ENCODE measurements around the gene FAM184A.

FAM184A gene

GRCh38 chr6:118992186-118992795 lies 86.2 kb downstream of the FAM184A start:
- no peak for DNase-seq (ENCODE audit: low spot score)
- TF ChIP-seq, protein P1, sequence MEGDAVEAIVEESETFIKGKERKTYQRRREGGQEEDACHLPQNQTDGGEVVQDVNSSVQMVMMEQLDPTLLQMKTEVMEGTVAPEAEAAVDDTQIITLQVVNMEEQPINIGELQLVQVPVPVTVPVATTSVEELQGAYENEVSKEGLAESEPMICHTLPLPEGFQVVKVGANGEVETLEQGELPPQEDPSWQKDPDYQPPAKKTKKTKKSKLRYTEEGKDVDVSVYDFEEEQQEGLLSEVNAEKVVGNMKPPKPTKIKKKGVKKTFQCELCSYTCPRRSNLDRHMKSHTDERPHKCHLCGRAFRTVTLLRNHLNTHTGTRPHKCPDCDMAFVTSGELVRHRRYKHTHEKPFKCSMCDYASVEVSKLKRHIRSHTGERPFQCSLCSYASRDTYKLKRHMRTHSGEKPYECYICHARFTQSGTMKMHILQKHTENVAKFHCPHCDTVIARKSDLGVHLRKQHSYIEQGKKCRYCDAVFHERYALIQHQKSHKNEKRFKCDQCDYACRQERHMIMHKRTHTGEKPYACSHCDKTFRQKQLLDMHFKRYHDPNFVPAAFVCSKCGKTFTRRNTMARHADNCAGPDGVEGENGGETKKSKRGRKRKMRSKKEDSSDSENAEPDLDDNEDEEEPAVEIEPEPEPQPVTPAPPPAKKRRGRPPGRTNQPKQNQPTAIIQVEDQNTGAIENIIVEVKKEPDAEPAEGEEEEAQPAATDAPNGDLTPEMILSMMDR (IDR thresholded peaks at IDR 0.05; ENCODE audit: borderline replicate concordance, control extremely low read depth, extremely low read depth, insufficient read depth, missing control alignments) = no peak
- in situ Hi-C loops (cut with MboI; ENCODE audit: low sequenced_read_pairs, unreplicated experiment) = no loop called here

GRCh38 chr6:118986312-118986711 lies 92.2 kb downstream of the FAM184A start:
- TF ChIP-seq, protein P1 (IDR thresholded peaks at IDR 0.05; ENCODE audit: borderline replicate concordance, control extremely low read depth, extremely low read depth, insufficient read depth, missing control alignments) = no peak
- DNase-seq (ENCODE audit: low spot score) = no peak
- in situ Hi-C loops (cut with MboI; ENCODE audit: low sequenced_read_pairs, unreplicated experiment) = no loop called here

- no peak for DNase-seq (ENCODE audit: low spot score)
Observed at GRCh38 chr6:118985123-118985830, 93.2 kb downstream of the FAM184A start.

DNA sequence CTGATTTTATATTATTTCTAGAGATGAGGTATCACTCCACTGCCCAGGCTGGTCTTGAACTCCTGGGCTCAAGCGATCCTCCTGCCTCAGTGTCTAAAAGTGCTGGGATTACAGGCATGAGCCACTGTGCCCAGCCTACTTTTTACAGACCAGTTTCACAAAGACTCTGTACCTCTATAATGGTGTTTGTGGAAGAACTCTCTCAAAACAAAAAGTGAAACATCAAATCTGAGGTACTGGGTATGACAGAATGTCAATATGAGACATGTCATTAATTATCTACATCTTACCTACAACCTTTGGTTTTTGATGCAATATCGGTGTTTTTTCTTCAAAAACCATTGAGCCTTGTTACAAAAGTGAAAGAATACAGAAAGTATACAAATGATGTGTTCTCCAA lies 94.1 kb downstream of the FAM184A start:
- TF ChIP-seq, protein P1 (IDR thresholded peaks at IDR 0.05; ENCODE audit: borderline replicate concordance, control extremely low read depth, extremely low read depth, insufficient read depth, missing control alignments) = no peak
- in situ Hi-C loops (cut with MboI; ENCODE audit: low sequenced_read_pairs, unreplicated experiment) = no loop called here
- no peak for DNase-seq (ENCODE audit: low spot score)

More at GRCh38 chr6:118985123-118985830, 93.2 kb downstream of the FAM184A start:
- in situ Hi-C loops (cut with MboI; ENCODE audit: low sequenced_read_pairs, unreplicated experiment) = no loop called here
- TF ChIP-seq, protein P1 (IDR thresholded peaks at IDR 0.05; ENCODE audit: borderline replicate concordance, control extremely low read depth, extremely low read depth, insufficient read depth, missing control alignments) = no peak

- DNase-seq (ENCODE audit: low spot score) = no peak
- TF ChIP-seq, protein P1 (IDR thresholded peaks at IDR 0.05; ENCODE audit: borderline replicate concordance, control extremely low read depth, extremely low read depth, insufficient read depth, missing control alignments) = no peak
- in situ Hi-C loops (cut with MboI; ENCODE audit: low sequenced_read_pairs, unreplicated experiment) = no loop called here
Observed at GRCh38 chr6:118982575-118982911, 95.9 kb downstream of the FAM184A start.

DNA sequence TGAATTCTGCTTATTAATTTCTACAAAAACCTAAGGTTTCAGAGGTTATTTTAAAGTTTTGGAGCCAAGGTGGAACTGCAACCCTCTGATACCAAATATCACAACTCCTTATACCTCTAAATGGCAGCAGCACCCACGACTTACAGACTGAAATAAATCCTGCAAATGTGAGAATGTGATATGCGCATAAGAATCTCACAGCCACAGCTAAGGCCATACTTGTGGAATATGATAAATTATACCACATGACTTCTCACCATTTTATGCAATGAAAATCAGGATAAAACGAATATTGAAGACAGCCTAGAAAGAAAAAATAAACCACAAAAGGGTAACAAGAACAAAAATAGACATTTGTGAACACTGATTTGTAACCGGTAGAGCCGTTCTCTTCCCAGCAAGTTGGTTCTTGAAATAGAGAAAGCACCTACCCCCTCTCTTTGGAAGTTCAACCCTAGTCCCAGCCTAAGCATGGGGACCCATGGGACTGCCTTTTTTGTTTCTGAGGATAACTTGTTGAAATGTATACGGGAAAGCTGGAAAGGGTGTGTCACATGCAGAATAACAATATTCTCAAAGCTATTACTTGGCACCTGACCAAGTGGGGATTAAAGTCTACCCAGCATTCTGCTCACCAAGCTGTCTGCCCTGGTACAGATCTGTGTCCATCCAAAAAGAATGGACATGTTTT lies 96.4 kb downstream of the FAM184A start:
- TF ChIP-seq, protein P1 (IDR thresholded peaks at IDR 0.05; ENCODE audit: borderline replicate concordance, control extremely low read depth, extremely low read depth, insufficient read depth, missing control alignments) = no peak
- in situ Hi-C loops (cut with MboI; ENCODE audit: low sequenced_read_pairs, unreplicated experiment) = no loop called here
- DNase-seq (ENCODE audit: low spot score) = no peak

Measured in GM13976 (cell line).